CD4-positive, alpha-beta T cell treated with Interleukin-6 at 100 ng/mL for 8 hours (primary cell): ENCODE data around the gene KCNJ2.

Source experiments
- DNase-seq: peaks from one replicate; pipeline ENCODE4 v3.0.0-alpha.2; 2020; ENCODE audit warnings: mixed read lengths, low spot score

KCNJ2 gene

GRCh38 chr17:70205401-70205800 is 36.1 kb downstream of the KCNJ2 start:
- DNase-seq: no peak

GRCh38 chr17:70206361-70207010 is 37.2 kb downstream of the KCNJ2 start:
- no peak for DNase-seq

GRCh38 chr17:70207184-70207583 is 37.9 kb downstream of the KCNJ2 start:
- DNase-seq: no peak

GRCh38 chr17:70208080-70208794 is 38.9 kb downstream of the KCNJ2 start:
- DNase-seq: no peak

GRCh38 chr17:70208825-70209555 is 39.7 kb downstream of the KCNJ2 start:
- DNase-seq: no peak

DNA sequence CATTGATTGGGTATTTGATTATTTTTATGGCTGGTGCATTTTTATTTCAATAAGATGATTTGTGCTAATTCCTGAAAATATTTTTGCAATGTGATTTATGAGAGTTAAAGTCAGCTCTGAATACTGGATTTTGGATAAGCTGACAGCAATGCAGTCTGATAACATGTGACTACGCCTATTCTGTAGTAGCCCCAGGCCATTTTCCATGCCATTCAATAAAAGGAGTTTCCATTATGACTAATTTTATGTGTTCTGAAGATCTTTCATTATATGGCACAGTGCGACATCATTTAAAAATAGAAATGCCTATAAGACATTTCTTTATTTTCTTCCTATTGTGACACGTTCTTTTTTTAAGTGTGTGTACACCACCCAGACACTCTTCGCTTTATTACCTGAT is 46.3 kb downstream of the KCNJ2 start:
- no peak for DNase-seq

- DNase-seq: no peak
These were observed 48.2 kb downstream of the KCNJ2 start for GRCh38 chr17:70217571-70217970.

DNA sequence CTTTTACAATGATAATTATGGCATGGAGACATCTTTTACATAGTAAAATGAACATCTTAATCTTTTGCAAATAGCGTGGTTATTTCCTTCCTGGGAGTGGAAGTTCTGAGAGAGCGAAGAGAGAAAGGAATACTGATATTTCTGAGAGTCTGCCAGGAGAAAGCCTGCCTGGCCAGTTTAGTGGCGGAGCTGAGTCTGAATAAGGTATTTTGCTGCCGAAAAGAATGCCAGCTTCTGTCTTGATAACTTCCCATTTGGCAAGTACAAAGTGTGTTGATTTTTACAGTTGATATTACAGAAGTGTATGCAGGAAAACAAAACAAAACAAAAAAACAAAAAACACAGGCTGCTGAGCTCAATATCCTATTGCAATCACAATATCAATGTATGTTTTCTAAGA is 55.9 kb downstream of the KCNJ2 start:
- no peak for DNase-seq
